GM19324 (cell line): ENCODE measurements around the gene SLC6A9.

Experiments
- ATAC-seq: cut with Tn5 transposase; IDR thresholded peaks from one replicate; pipeline ENCODE4 v1.9.1; 2021; ENCODE audit warnings: mild to moderate bottlenecking, moderate library complexity; ENCODE audit not compliant: unreplicated experiment, low FRiP score

SLC6A9 gene

GRCh38 chr1:43990271-43991199 is 40.7 kb downstream of the SLC6A9 start:
- ATAC-seq, result no peak

DNA sequence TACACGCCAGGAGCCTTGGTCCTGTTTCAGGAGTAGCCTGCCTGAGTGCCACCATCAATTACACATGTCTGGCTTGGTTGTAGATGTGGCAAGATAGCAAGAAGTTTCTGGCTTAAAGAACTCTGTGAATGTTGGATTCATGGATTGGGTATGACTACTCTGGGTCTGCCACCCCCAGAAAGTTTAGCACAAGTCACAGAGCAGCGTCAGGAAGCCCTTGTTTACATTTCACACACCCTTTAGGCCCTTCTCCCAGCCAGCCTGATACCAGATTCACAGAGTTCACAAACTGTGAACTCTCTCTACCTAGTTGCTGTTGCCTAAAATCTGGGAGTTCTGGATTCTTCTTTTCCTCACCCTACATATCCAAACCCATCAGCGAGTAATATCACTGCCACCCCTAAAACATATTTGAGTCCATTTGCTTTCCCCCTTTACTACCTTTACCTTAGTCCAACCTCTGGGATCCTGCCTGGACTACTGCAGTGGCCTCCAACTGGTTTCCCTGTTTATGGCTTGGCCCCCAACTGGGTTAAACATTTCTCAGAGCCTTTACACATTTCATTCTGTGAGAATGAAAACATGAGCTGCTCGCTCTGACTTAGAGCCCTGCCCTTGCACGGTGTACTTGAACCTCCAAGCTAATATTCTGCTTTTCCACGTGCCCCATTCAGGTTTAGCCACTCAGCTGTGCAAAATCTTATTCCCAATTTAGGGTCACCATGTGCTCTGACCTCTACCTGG is 43.9 kb downstream of the SLC6A9 start:
- no peak for ATAC-seq

- ATAC-seq, result no peak
These were observed 44.5 kb downstream of the SLC6A9 start for GRCh38 chr1:43986712-43987111.

- ATAC-seq, result no peak
These were observed 45.2 kb downstream of the SLC6A9 start for GRCh38 chr1:43985984-43986595.

- ATAC-seq, result no peak
These were observed 46.4 kb downstream of the SLC6A9 start for GRCh38 chr1:43984855-43985254.

DNA sequence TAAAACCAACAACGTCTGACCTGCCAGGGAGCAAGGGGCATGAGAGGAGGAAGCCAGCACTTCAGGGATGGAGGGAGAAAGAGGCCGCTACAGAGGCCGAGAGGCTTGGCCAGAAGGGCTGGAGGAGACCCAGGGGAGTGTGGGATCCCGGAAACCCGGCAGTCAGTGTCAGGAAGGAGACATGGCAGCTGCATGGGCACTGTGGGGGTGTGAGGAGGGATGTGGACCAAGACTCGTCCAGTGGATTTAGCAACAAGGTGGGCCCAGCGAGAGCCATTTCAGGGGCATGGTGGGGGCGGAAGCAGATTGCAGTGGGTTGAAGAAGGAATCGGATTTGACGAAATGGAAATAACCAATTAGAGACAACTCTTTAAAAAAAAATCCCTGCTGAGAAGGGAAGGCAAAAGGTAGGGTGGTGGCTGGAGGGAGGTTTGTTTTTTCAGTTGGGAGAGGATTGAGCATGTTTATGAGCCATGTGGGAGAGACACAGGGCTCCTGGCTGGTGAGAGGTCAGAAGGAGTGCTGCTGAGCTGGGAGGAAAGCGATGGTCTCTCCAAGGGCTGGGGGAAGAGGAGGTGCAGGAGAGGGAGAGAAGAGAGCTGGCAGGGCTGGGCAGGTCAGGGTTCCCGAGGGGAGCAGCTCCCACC is 47.9 kb downstream of the SLC6A9 start:
- no peak for ATAC-seq

DNA sequence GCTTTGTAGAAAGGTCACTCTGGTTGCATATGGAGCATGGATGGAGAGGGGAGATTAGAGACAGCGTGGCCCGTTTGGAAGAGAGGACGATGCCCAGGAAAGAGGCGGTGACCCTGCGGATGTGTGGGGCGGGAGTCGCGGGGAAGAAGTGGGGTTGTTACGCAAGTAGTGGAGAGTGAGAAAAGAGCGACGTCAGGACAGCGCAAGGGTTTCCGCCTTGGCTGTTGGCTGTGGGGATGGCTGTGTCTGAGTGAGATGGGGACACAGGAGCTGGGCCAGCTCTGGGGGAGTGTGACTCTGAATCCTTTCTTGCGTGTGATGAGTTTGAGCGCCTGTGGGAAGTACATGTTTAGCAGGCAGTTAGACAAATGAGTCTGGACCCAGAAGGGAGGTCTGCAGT is 48.5 kb downstream of the SLC6A9 start:
- ATAC-seq, result no peak

DNA sequence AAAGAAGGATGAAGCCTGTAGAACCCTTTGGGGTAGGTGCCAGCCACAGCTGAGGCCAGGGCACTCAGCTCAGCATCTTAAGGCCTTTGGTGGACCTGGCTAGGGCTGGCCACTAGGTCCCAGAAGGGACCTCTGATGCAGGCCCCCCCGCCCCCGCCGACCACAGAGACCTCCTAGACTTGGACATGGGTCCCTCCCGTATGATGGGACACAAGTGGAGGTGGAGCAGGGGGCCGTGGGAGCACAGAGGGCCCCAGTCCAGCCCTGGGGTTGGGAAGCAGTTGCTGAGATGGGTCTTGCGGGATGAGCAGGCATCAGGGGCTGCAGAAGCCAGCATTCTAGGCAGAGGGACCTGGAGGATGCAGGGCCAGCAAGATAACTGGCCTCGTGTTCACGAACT is 49.0 kb downstream of the SLC6A9 start:
- no peak for ATAC-seq

- ATAC-seq, result no peak
These were observed 49.6 kb downstream of the SLC6A9 start for GRCh38 chr1:43981636-43982035.

GRCh38 chr1:43981135-43981491 is 50.1 kb downstream of the SLC6A9 start:
- no peak for ATAC-seq

GRCh38 chr1:43980255-43981134 is 50.8 kb downstream of the SLC6A9 start:
- ATAC-seq, result no peak

GRCh38 chr1:43979528-43980254 is 51.6 kb downstream of the SLC6A9 start:
- ATAC-seq, result no peak

DNA sequence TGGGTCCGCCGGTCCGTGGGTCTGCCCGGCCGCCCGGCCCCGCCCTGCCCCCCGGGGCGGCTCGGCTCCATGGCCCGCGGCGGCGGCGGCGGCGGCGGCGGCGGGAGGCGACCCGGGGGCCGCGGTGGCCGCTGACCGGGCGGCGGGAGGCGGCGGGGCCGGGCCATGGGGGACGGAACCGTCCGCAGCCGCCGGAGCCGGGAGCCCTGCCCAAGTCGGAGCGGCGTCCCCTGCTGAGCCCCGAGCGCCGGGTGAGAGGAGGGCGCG is 52.1 kb downstream of the SLC6A9 start:
- no peak for ATAC-seq

DNA sequence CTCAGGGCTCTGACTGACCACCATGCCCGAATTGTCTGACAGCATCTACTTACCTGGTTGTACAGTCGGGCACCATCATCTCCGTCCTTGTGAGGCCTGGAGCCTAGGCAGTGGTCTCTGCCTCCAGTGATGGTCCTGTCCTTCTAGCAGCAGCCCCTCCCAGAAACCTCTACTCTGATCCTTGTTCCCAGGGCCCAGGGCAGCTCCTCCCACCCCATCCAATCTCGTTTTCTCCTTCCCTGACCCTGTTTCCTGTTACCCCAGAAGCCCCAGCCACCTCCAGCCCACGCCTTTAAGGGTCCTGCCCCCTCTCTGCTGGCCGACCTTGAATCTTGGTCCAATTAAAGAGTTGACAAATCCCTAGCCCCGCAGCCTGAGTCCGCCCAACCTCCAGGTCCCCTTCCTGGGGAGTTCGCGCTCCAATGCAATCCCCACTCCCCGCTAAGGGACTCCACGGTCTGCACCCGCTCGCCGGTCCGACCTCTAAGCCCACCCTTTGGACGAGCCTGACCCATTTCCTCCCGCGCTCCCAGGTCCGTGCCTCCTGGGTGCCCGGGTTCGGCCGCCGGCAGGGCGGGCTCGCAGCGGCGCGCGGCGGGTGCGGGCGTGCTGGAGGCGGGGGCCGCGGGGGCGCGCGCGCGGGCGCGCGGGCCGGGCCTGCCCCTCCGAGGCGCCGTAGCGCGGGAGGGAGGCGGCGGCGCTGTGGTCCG is 52.6 kb downstream of the SLC6A9 start, which contains the start of gene B4GALT2:
B4GALT2 (plus strand) TSS at position 660 of the 710 bp plus-strand sequence. CDS start 1,951 bp downstream, outside the sequence.
- ATAC-seq, result no peak

DNA sequence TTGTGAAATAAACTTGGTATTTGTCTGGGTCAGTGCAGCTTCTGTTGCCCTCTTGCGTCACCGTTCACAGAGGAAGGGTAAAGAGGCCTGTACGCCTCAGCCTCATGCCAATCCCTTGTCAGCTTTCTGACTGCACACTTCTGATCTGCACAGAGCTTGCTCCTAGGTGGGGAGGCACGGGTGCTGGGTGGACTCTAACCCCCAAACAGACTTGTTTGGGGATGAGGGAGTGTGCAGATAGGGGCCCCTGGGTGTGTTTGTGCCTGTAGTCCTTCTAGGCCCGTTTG is 53.1 kb downstream of the SLC6A9 start:
- no peak for ATAC-seq

DNA sequence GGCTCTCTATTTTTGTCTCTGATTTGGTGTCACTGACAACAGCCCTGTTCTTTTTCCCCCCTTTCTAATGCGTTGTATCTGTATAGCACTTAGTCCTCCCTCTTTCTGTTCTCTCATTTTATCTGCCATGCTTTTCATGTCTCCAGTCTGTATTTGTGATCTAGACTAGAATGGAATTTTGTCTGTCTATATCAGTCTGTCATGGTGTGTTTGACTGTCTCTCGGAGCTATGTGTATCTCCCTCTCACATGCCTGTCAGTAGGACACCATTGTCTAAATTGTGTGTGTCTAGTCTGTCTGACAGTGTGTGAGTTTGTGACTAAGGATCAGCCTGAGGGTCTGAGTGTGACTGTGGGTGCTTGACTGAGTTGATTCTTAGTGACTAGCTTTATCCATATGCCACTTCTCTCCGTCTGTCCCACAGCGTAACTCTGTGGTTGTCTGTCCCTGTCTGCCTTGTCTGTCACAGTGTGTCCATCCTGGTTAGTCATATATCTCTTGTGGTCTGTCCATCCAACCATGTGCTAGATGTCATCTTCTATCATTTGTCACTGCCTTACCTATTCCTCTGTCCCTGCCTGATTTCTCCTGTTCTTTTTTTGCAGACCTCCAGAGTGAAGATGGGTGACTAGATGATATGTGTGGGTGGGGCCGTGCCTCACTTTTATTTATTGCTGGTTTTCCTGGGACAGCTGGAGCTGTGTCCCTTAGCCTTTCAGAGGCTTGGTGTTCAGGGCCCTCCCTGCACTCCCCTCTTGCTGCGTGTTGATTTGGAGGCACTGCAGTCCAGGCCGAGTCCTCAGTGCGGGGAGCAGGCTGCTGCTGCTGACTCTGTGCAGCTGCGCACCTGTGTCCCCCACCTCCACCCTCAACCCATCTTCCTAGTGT is 53.6 kb downstream of the SLC6A9 start:
- no peak for ATAC-seq

DNA sequence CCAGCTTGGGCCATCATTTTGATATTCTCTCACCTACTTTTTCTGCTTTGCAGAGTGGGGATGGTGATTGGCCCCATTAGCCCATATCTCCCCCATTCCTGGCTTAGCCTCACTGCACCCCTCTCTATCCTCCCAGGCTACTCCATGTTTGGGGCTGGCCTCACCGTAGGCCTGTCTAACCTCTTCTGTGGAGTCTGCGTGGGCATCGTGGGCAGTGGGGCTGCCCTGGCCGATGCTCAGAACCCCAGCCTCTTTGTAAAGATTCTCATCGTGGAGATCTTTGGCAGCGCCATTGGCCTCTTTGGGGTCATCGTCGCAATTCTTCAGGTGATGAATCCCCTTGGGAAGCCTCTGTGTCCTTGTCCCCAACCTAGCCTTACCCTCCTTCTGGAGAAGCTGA is 54.4 kb downstream of the SLC6A9 start:
- ATAC-seq, result no peak

DNA sequence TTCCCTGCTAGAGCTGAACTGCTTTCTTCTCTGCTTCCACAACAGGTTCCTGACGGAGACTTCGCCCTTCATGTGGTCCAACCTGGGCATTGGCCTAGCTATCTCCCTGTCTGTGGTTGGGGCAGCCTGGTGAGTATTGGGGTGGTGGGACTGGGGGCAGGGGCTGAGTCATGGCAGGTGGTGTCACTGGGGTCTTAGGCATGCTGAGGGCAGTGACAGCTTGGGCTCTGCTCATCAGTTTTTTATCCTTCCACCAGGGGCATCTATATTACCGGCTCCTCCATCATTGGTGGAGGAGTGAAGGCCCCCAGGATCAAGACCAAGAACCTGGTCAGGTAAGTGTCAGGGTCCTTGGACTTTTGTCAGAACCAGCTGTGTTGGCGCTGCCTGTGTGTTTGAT is 55.2 kb downstream of the SLC6A9 start:
- no peak for ATAC-seq
